Right cardiac atrium (tissue), 5 donors: ENCODE measurements around the gene CXCL17. TPM values are rescaled to one million over a fixed set of nuclear protein-coding genes. Genes with fewer than 3 reads are reported as not detected.

Source experiments
- ATAC-seq, 2 donors: fragments of 200-7000 bp; cut with Tn5 transposase; one replicate each; pipeline versions ENCODE4 v1.8.0 to v1.9.1; 2020; ENCODE audit warnings: moderate library complexity in 2 of 2, mild to moderate bottlenecking in 1 of 2
- DNase-seq, 3 donors: peaks; one replicate each; pipeline ENCODE4 v3.0.0-alpha.2; 2020
- H3K27ac ChIP-seq: one replicate; pipeline ENCODE4 v1.5.1; 2013; ENCODE audit warnings: mild to moderate bottlenecking, low read length, control low read depth, moderate library complexity
- H3K27me3 ChIP-seq: one replicate; pipeline ENCODE4 v1.6.1; 2013; ENCODE audit not compliant: control insufficient read depth, insufficient read depth
- H3K4me1 ChIP-seq: one replicate; pipeline ENCODE4 v1.6.1; 2013; ENCODE audit warnings: low read length; ENCODE audit not compliant: control insufficient read depth, insufficient read depth
- H3K4me3 ChIP-seq: one replicate; pipeline ENCODE4 v1.5.1; 2013; ENCODE audit warnings: low read length, control low read depth
- H3K9me3 ChIP-seq: one replicate; pipeline ENCODE4 v1.6.1; 2013; ENCODE audit warnings: low read length; ENCODE audit not compliant: control insufficient read depth
- WGBS: extraction: QIAGEN DNeasy Blood & Tissue Kit; methylation state at CpG from one replicate; pipeline ENCODE4 v1.1.7; 2013; 5-methylcytosine and 5-hydroxymethylcytosine counted together
- intact Hi-C, 4 donors: fragments of 100-400 bp; cut with DNase I; formaldehyde crosslinking; loops; one replicate each; pipeline versions ENCODE4 v1.11.0 to v1.14.0; 2022 to 2023
- polyA plus RNA-seq: library from polyadenylated mRNA; stranded (reverse); fragments of 200-250 nt; gene quantifications from one replicate; pipeline ENCODE4 v1.2.3, GENCODE V29; 2013
- total RNA-seq, 4 donors: library from RNA; stranded (reverse); fragmentation: NEBNext Ultra II Directional; extraction: Animal tissue kit (Norgen Biotek cat#: 25700); gene quantifications; one replicate each; pipeline ENCODE4 v1.2.1, GENCODE V29; 2021
- donor health status: healthy with polysubstance abuse.
- donor health status: DM: no; HTN: yes; CAD: no.
- donor health status: DM: no; HTN: no; CAD: no.
- donor health status: DM: no; HTN: yes; CAD: no; lungs with severe emphysema.
- donor health status: DM: yes; HTN: yes; CAD: no.

The CXCL17 gene
- total and polyA plus RNA-seq, 5 donors = not detected

DNA sequence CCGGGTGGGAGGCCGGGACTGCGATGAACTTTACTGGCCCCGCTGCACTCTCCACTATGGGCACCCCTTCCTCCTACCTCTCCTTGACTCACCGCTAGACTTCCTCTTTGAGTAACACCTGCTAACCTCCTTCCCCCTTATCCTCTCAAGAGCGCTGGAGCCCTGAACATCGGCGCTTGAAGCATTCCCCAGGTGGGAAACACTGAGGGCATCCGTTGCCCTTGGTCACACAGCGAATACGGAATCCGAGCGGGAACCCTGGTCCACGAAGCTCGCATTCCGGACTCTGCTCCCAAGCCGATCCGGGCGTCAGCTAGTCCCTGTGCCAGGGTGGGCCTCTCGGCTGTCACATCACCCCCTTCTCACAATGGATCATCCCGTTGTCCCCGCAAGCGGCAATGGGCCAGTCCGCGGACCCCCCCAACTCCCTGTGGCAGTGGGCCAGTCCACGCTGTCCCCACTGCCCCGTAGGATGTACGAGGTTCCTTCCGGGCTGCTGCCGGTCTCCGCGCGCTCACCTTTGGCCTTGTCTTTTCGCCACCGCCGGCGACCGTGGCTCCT lies 19.8 kb downstream of the CXCL17 start:
- Histone ChIP-seq H3K9me3 (no peaks in the 10 kb centered on the region), H3K27me3 (no peaks in the 10 kb centered on the region), H3K27ac (peak overlapping the region; percentile 76), H3K4me3 (peak overlapping the region; percentile 55), H3K4me1 (peaks cover 10% of the 10 kb centered on the region)
- 4% methylated on average over 38 of the region's 38 CpGs for WGBS
- peak; percentile 35 to 48 for ATAC-seq
- intact Hi-C loops = no loop called here
- DNase-seq = no peak

DNA sequence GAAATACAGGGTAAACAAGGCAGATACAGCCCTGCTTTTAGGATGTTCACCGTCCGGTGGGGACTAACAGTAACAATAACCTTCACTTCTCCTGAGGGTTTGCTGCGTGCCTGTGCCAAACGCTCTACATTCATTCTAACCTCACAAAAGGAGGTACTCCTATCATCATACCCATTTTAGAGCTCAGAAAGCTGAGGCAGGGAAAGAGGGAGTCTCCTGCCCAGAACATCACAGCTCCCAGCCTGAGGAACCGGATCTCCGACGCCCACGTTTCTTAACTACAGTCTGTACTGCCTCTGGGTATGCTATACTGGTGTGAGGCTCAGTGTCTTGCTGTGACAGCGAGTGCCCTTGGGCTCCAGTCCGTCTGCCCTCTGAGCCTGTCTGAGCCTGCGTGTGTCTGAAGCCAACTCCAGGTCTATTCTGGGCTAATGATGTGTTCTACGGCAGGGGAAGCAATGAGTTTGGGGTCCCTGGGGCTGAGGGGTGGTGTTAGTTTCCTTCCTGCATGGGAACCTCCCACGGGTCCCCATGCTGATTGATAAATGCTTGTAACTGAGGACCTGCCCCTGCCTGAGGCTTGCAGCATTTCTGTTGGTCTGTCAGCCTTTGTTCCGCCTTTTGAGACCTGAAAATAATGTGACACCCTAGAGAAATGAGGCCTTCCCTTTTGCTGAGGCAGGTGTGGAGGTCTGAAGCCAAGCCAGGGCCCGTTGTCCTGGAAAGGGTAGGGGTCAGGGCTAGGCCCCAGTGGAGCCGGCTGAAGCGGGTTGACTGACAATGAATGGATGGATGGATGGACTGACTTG lies 20.4 kb downstream of the CXCL17 start:
- Histone ChIP-seq H3K27ac (peak overlapping the region; percentile 76), H3K4me1 (peaks cover 10% of the 10 kb centered on the region), H3K27me3 (no peaks in the 10 kb centered on the region), H3K4me3 (peak overlapping the region; percentile 55), H3K9me3 (no peaks in the 10 kb centered on the region)
- ATAC-seq (peak in 1 of 2 donors; percentile 15), DNase-seq (no peak)
- intact Hi-C loops = no loop called here
- 45% methylated on average over 17 of the region's 17 CpGs for WGBS

DNA sequence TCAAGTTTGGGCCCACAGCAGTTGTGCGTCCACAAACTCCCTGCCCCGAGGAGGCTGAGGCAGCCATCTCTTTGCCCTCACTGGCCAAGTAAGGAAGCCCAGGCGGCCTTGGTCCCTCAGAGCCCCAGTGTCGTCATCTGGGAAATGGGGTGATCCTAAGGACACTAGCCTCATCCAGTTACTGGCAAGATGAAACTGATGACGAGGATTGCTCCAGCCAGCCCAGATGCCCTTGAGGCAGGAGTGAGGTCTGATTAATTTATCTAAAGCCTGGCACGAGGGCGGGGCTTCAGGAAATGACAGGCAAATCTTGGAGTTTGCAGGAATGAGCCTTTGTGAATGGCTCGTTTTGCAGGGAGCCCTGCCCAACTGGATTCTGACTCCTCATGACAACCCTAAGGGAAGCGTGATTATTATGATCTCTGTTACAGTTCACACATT lies 21.1 kb downstream of the CXCL17 start:
- Histone ChIP-seq H3K27ac (peak overlapping the region; percentile 76), H3K4me3 (no peak overlapping the region), H3K9me3 (no peaks in the 10 kb centered on the region), H3K27me3 (no peaks in the 10 kb centered on the region), H3K4me1 (peaks cover 10% of the 10 kb centered on the region)
- no peak for ATAC-seq
- intact Hi-C loops = no loop called here
- DNase-seq = peak in 1 of 3 donors; percentile 68
- WGBS = 60% methylated on average over 9 of the region's 9 CpGs

- intact Hi-C loops = no loop called here
- Histone ChIP-seq H3K27me3 (no peaks in the 10 kb centered on the region), H3K4me3 (no peak overlapping the region), H3K27ac (peak overlapping the region; percentile 76), H3K4me1 (peaks cover 10% of the 10 kb centered on the region), H3K9me3 (no peaks in the 10 kb centered on the region)
- no peak for DNase-seq
- no peak for ATAC-seq
- WGBS = 72% methylated on average over 4 of the region's 4 CpGs
Measured at GRCh38 chr19:42421101-42421500, 21.6 kb downstream of the CXCL17 start.

DNA sequence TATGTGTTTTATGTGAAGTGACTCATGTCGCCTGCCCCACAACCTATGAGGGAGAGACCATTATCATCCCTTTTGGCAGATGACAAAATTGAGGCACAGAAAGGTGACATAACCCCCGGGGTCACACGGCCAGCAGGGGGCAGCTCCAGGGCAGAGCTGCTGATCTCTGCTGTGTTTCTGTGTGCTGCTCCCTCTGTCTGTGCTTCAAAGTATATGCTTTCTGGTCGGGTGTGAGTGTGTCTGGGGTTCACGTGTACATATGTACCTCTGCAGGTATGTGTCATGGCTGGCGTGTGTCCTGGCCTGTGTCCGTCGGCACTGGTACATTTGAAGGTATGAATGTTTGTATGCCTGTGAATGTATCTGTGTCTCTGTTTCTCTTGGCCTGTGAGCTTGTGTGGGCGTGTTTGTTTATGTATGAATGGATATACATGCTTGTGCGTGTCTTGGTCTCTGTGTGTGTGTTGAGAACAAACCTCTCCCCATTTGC lies 22.6 kb downstream of the CXCL17 start:
- Histone ChIP-seq H3K4me1 (peaks cover 10% of the 10 kb centered on the region), H3K4me3 (no peak overlapping the region), H3K27me3 (no peaks in the 10 kb centered on the region), H3K27ac (peak overlapping the region; percentile 15), H3K9me3 (no peaks in the 10 kb centered on the region)
- intact Hi-C loops = no loop called here
- ATAC-seq (no peak), DNase-seq (peak in 1 of 3 donors; percentile 75)
- WGBS = 52% methylated on average over 10 of the region's 10 CpGs

- DNase-seq = no peak
Measured at GRCh38 chr19:42419309-42419708, 23.4 kb downstream of the CXCL17 start.

DNA sequence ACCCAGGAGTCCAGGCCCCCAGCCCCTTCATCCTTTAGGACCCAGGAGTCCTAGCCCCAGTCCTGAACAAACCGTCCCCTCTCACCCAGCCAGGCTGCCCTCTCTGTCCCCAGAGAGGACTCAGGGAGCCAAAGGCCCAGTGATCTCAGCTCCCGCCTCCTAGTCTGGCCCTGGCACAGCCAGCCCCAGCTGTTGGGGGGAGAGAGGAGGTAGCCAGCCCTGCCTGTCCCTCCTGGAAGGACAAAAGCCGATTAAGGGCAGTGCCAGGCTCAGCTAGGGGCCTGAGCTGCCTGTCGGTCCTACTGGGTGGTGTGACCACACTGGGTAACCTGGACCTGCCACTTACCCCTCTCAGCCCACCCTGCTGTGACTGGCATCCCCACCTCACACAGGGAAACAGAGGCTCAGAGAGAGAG lies 30.1 kb downstream of the CXCL17 start:
- intact Hi-C loops = no loop called here
- Histone ChIP-seq H3K27me3 (no peaks in the 10 kb centered on the region), H3K9me3 (no peaks in the 10 kb centered on the region), H3K27ac (no peak overlapping the region), H3K4me1 (peaks cover 2% of the 10 kb centered on the region), H3K4me3 (no peak overlapping the region)
- DNase-seq = peak in 2 of 3 donors; percentile 12 to 30
- peak in 1 of 2 donors; percentile 27 for ATAC-seq
- 66% methylated on average over 4 of the region's 4 CpGs for whole genome bisulfite sequencing

More at GRCh38 chr19:42419309-42419708, 23.4 kb downstream of the CXCL17 start:
- no peak overlapping the region for H3K27ac ChIP-seq
- peaks cover 10% of the 10 kb centered on the region for H3K4me1 ChIP-seq
- H3K4me3 ChIP-seq = no peak overlapping the region
- intact Hi-C loops = no loop called here
- peak in 1 of 2 donors; percentile 4 for ATAC-seq
- no peaks in the 10 kb centered on the region for H3K9me3 ChIP-seq
- WGBS = 59% methylated on average over 6 of the region's 6 CpGs
- no peaks in the 10 kb centered on the region for H3K27me3 ChIP-seq

DNA sequence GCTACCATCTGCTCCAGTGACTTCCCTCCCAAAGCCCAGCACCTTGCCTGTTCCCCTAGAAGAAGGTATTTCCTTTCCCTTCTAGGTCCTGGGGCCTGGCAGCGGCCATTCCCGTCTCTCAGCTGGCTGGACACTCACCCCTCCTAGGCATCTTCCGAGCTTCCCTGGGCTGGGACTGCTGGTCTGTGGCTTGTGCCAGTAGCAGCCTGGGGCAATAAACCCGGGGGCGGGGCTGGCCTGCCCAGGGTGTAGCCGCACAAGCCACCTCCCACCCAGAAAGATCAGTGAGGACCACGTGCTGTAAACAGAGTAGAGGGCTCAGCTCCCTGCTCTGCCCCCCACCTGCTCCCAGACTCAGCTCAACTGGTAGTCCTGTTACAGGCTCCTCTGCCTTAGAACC lies 30.5 kb downstream of the CXCL17 start:
- Histone ChIP-seq H3K4me3 (no peak overlapping the region), H3K4me1 (peaks cover 2% of the 10 kb centered on the region), H3K9me3 (no peaks in the 10 kb centered on the region), H3K27me3 (no peaks in the 10 kb centered on the region), H3K27ac (no peak overlapping the region)
- intact Hi-C loops = no loop called here
- ATAC-seq (peak; percentile 6 to 9), DNase-seq (peak; percentile 23 to 47 (median 29))
- 74% methylated on average over 7 of the region's 7 CpGs for WGBS

- no peaks in the 10 kb centered on the region for H3K9me3 ChIP-seq
- 91% methylated on average over 8 of the region's 8 CpGs for WGBS
- ATAC-seq = no peak
- peaks cover 2% of the 10 kb centered on the region for H3K4me1 ChIP-seq
- H3K4me3 ChIP-seq = no peak overlapping the region
- DNase-seq = peak; percentile 5 to 30 (median 10)
- H3K27ac ChIP-seq = no peak overlapping the region
- no peaks in the 10 kb centered on the region for H3K27me3 ChIP-seq
- intact Hi-C loops = no loop called here
Measured at GRCh38 chr19:42411581-42412178, 31.1 kb downstream of the CXCL17 start.

- intact Hi-C loops = no loop called here
- peaks cover 2% of the 10 kb centered on the region for H3K4me1 ChIP-seq
- peak; percentile 13 to 60 (median 48) for DNase-seq
- H3K27ac ChIP-seq = no peak overlapping the region
- no peaks in the 10 kb centered on the region for H3K27me3 ChIP-seq
- H3K4me3 ChIP-seq = no peak overlapping the region
- no peaks in the 10 kb centered on the region for H3K9me3 ChIP-seq
- no peak for ATAC-seq
- WGBS = 95% methylated on average over 30 of the region's 30 CpGs
Measured at GRCh38 chr19:42410371-42410770, 32.4 kb downstream of the CXCL17 start.

DNA sequence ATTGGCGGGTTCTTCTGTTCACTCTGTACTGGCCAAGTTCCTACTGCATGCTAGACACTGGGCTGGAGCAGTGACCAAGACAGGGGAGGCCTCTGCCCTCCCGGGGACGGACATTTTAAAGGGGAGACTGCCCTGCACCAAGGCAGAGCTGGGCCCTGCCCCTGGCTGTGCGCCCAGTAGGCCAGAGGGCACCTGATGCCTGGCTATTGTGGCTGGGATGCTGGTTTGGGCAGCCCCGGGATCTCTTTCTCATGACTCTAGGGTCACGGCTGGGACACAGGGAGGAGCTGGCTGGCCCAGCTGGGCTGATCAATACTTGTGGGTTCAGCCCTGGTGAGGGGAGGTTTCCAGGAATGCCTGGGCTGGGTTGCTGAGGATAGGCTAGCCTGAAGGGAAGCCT lies 33.3 kb downstream of the CXCL17 start:
- H3K27me3 ChIP-seq = no peaks in the 10 kb centered on the region
- no peak overlapping the region for H3K4me3 ChIP-seq
- 62% methylated on average over 6 of the region's 6 CpGs for WGBS
- ATAC-seq = peak; percentile 39 to 65
- no peaks in the 10 kb centered on the region for H3K9me3 ChIP-seq
- DNase-seq = peak in 2 of 3 donors; percentile 65 to 79
- peaks cover 2% of the 10 kb centered on the region for H3K4me1 ChIP-seq
- intact Hi-C loops = no loop called here
- H3K27ac ChIP-seq = no peak overlapping the region
